ENCODE results near the gene PIM3.

PIM3 gene

DNA sequence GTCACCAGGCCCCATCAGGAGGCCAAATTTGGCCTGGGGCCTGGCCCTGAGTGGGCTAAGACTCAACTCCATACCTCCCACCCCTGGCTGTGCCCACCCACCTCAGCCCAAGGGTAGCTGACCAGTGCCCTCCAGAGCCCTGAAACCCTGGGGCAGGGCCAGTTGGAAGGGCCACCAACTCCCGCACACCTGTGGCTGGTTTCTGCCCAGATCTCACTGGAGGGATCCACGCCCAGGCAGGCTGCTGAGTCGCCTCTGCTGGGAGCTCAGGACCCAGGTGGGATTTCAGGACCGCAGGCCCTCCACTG, 8.9 kb upstream of the PIM3 start:
- no peak for TF ChIP-seq CTCF (IDR thresholded peaks at IDR 0.05; ENCODE audit: control extremely low read depth, extremely low read depth, low read depth, missing control alignments)
- ChIA-PET POLR2A (no interaction called here), CTCF (interaction anchor here (1.0 to 1.8 kb wide), 2 partner anchors 21 to 78 kb away, joined by 3 to 6 read pairs; no protein-coding TSS in a partner anchor)
- no peak for DNase-seq (ENCODE audit: extremely low spot score)

GRCh38 chr22:49951986-49952896, 8.3 kb upstream of the PIM3 start:
- ChIA-PET CTCF (interaction anchor here (1.0 to 1.8 kb wide), 2 partner anchors 22 to 78 kb away, joined by 3 to 6 read pairs; no protein-coding TSS in a partner anchor), POLR2A (no interaction called here)
- DNase-seq (ENCODE audit: extremely low spot score) = no peak
- no peak for TF ChIP-seq CTCF (IDR thresholded peaks at IDR 0.05; ENCODE audit: control extremely low read depth, extremely low read depth, low read depth, missing control alignments)

DNA sequence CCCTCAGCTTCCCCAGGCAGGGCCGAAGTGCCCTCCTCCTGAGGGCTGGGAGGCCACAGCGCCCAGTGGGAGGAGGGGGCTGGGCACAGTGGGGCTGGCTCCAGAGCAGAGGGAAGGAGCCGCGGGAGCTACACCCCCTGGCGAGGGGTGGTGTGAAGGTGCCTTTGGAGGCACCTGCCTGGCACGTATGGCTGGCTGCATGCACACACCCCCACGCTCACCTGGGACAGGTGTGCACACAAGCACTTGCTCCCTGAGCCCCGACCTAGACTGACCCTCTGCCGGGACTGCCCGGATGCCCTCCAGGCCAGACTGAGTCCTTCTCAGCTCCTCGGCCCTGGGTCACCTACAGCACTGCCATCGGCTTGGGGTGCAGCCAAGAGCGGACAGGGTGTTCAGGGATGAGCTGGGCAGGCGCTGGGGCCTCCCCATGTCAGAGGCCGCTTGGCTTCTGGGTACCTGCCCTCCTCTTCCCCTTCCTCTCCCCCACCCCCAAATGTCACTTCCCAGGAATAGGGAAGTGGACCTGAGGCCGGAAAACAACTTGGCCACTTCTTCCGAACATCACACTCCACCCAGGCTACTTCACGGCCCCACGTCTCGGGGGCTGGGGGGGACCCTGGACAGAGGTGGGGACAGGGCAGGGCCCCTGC, 7.4 kb upstream of the PIM3 start:
- DNase-seq (ENCODE audit: extremely low spot score) = no peak
- ChIA-PET POLR2A (no interaction called here), CTCF (interaction anchor here (1.8 kb wide), 1 partner anchor 22 kb away, joined by 6 read pairs; no protein-coding TSS in a partner anchor)
- TF ChIP-seq CTCF (IDR thresholded peaks at IDR 0.05; ENCODE audit: control extremely low read depth, extremely low read depth, low read depth, missing control alignments) = no peak

DNA sequence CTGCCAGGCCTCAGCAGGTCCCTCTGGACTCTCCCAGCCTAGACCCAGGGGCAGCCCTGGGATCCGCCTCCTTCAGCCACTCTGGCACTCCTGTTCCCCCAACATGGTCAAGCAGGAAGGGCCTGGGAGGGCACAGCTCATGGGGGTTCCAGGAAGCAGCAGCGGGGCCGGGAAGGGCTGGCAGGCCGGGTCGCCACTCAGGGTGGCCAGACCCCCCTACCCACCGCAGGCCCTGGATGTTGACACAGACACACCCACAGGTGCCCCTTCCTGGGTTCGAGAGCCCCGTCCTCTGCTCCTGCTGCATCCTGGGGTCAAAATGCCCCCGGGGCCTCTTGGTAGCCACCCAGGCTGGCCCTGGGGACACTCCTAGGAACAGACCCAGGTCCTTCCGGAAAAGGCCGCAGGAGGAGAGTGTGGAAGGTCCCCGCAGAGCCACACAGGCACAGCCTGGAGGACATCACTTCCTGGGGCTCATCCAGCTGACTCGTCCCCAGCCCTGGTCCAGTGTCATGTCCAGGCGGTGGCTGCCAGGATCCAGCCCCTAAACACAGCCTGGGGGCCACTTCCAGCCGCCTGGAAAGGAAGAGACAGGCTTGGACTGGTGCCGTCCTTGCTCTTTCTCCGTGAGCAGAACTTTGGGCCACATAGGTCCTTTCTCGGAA, 6.8 kb upstream of the PIM3 start:
- DNase-seq (ENCODE audit: extremely low spot score) = no peak
- CTCF ChIA-PET = interaction anchor here (2.8 kb wide), 1 partner anchor 23 kb away, joined by 12 read pairs; no protein-coding TSS in a partner anchor

DNA sequence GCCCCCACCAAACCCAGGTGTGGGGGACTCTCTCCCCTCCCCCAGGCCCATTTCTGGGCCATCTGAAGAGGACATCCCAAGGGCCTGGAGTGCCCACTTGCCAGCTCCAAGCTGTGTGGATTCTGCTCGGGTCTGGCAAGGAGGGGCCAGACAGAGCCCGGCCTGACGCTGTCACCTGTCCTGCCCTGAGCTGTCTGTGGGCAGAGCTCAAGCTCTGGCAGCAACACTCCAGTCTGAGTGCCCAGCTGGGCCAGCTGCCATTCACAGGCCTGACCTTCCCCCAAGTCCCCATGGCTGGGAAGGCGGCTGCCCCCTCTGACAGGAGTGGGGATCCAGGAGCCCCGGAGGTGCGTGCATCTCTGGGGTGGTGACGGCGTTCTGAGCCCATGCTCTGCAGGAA, 6.2 kb upstream of the PIM3 start:
- CTCF ChIA-PET = interaction anchor here (2.8 kb wide), 1 partner anchor 24 kb away, joined by 12 read pairs; no protein-coding TSS in a partner anchor
- POLR2A ChIA-PET = no interaction called here
- TF ChIP-seq CTCF (IDR thresholded peaks at IDR 0.05; ENCODE audit: control extremely low read depth, extremely low read depth, low read depth, missing control alignments) = no peak
- no peak for DNase-seq (ENCODE audit: extremely low spot score)

More for the DNA sequence above, 6.8 kb upstream of the PIM3 start:
- TF ChIP-seq CTCF (IDR thresholded peaks at IDR 0.05; ENCODE audit: control extremely low read depth, extremely low read depth, low read depth, missing control alignments) = no peak
- POLR2A ChIA-PET = no interaction called here

- no peak for DNase-seq (ENCODE audit: extremely low spot score)
- POLR2A ChIA-PET = no interaction called here
- CTCF ChIA-PET = interaction anchor here (1.0 to 3.0 kb wide), 4 partner anchors 8 to 25 kb away, joined by 3 to 12 read pairs (median 6); no protein-coding TSS in a partner anchor
- TF ChIP-seq CTCF (IDR thresholded peaks at IDR 0.05; ENCODE audit: control extremely low read depth, extremely low read depth, low read depth, missing control alignments) = no peak
Observed at GRCh38 chr22:49954991-49955580, 5.5 kb upstream of the PIM3 start.
